Tibial artery (tissue), 4 donors: Measurements from ENCODE around the gene UCMA.

Source experiments
- DNase-seq, 2 donors: peaks; one replicate each; pipeline ENCODE4 v3.0.0-alpha.2; 2019
- H3K27ac ChIP-seq, 2 donors: fragments of 200-600 bp; sonication (generic) in 1 of 2; 1 replicate in 1 of 2; 2 replicates in 1 of 2; pipeline ENCODE4 v1.5.1; 2018 to 2019; ENCODE audit warnings: mild to moderate bottlenecking in 1 of 2
- H3K27me3 ChIP-seq, 2 donors: fragments of 200-600 bp; sonication (generic) in 1 of 2; one replicate each; pipeline versions ENCODE4 v1.5.1 to v1.6.0; 2016 to 2019
- H3K36me3 ChIP-seq, 3 donors: fragments of 200-600 bp; sonication (generic) in 2 of 3; one replicate each; pipeline ENCODE4 v1.5.1; 2016 to 2019; ENCODE audit warnings: mild to moderate bottlenecking in 2 of 3
- H3K4me1 ChIP-seq, 4 donors: fragments of 200-600 bp; sonication (generic) in 2 of 4; 1 replicate in 3 of 4; 2 replicates in 1 of 4; pipeline ENCODE4 v1.5.1; 2016 to 2019
- H3K4me3 ChIP-seq, 2 donors: fragments of 200-600 bp; sonication (generic) in 1 of 2; 1 replicate in 1 of 2; 2 replicates in 1 of 2; pipeline ENCODE4 v1.5.1; 2018 to 2019; ENCODE audit warnings: mild to moderate bottlenecking in 2 of 2
- H3K9me3 ChIP-seq, 3 donors: fragments of 200-600 bp; sonication (generic) in 1 of 3; one replicate each; pipeline ENCODE4 v1.5.1; 2016 to 2019
- intact Hi-C: fragments of 100-400 bp; cut with DNase I; formaldehyde crosslinking; loops from one replicate; pipeline ENCODE4 v1.15.0; 2023; ENCODE audit warnings: low total_unique reads
- TF ChIP-seq, protein P1 (sequence below), 2 experiments: fragments of 200-600 bp in 1 of 2; fragments of 450-650 bp in 1 of 2; IDR thresholded peaks; one replicate each; pipeline ENCODE4 v1.5.1; 2017 to 2019; ENCODE audit warnings: antibody characterized with exemption in 2 of 2, mild to moderate bottlenecking in 1 of 2, moderate library complexity in 1 of 2

UCMA gene

DNA sequence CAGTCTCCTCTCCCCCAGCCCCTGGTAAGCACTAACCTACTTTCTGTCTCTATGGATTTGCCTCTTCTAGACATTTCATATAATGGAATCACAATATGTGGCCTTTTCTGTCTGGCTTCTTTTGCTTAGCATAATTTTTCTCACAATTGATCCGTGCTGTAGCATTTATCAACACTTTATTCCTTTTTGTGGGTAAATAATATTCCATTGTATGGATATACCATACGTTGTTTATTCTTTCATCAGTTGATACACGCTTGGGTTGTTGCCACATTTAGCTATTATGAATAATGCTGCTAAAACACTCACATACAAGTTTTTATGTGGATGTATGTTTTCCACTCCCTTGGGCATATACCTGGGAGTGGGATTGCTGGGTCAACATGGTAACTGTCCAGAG, 47.0 kb downstream of the UCMA start:
- H3K4me3 ChIP-seq, result no peak overlapping the region
- intact Hi-C loops, result no loop called here
- TF ChIP-seq, protein P1, sequence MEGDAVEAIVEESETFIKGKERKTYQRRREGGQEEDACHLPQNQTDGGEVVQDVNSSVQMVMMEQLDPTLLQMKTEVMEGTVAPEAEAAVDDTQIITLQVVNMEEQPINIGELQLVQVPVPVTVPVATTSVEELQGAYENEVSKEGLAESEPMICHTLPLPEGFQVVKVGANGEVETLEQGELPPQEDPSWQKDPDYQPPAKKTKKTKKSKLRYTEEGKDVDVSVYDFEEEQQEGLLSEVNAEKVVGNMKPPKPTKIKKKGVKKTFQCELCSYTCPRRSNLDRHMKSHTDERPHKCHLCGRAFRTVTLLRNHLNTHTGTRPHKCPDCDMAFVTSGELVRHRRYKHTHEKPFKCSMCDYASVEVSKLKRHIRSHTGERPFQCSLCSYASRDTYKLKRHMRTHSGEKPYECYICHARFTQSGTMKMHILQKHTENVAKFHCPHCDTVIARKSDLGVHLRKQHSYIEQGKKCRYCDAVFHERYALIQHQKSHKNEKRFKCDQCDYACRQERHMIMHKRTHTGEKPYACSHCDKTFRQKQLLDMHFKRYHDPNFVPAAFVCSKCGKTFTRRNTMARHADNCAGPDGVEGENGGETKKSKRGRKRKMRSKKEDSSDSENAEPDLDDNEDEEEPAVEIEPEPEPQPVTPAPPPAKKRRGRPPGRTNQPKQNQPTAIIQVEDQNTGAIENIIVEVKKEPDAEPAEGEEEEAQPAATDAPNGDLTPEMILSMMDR (IDR thresholded peaks at IDR 0.05), result no peak

DNA sequence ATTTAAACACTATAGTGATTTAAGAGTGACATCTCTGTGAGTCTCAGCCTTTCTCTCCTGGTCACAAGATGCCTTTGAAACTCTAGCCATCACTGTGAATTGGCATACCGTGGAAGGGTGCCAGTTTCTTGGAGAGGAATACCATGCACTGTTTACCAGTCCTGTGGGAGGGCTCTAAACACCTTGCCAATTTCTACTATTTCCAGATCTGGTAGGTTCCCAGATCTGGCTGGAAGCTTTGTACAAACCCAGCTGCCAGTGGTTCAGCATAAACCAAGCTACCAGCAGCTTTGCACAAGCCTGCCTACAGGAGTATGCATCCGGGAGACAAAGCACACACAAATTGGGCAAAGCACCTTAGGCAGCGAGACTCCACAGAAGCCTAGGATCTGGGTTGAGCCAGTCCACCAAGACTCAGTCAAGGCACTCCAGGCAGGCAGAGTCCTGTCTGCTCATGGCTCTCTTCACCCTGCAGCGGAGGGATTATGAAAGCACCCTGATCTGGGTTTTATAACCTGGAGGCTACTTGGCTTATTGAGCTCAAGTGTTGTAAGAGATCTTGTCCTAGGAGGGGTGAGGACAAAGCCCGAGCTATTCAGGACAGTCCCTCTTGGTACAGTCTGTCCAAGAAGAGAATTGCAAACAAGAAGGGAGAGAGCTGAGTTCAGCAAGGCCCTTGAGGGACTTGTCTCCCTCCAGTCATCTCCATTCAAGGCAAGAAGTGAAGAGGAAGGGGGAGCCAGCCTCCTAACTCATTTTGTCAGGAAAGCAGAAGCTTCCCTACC, 49.3 kb downstream of the UCMA start:
- TF ChIP-seq, protein P1 (IDR thresholded peaks at IDR 0.05), result no peak
- H3K27ac ChIP-seq, result no peak overlapping the region
- no peak overlapping the region for H3K4me3 ChIP-seq
- H3K36me3 ChIP-seq, result no peaks in the 10 kb centered on the region
- no peaks in the 10 kb centered on the region for H3K27me3 ChIP-seq
- DNase-seq, result no peak
- intact Hi-C loops, result no loop called here
- peaks cover 0 to 4% (median under 1%) of the 10 kb centered on the region in 4 donors for H3K4me1 ChIP-seq
- no peaks in the 10 kb centered on the region for H3K9me3 ChIP-seq

More for the DNA sequence above, 47.0 kb downstream of the UCMA start:
- H3K4me1 ChIP-seq, result peaks cover 0 to 5% (median 1%) of the 10 kb centered on the region in 4 donors
- no peaks in the 10 kb centered on the region for H3K9me3 ChIP-seq
- H3K36me3 ChIP-seq, result no peaks in the 10 kb centered on the region
- no peak for DNase-seq
- H3K27me3 ChIP-seq, result no peaks in the 10 kb centered on the region
- no peak overlapping the region for H3K27ac ChIP-seq

DNA sequence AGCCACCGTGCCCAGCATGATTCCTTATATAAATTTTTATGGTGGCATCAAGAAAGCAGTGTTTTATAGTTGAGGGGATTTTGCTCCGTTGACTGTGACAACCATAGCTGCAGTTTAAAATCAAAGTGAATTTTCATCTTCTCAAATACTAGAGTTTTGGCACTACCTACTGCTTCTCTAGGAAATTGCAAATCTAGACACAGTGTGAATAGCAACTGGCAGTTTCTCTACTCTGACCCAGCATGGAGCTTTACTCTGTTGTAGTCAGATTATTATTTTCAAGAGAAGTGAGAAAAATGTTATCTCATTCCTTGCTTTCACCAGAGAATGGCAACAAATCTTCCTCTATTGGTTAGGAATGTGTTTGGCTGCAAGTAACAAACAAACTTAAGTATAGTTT, 49.9 kb downstream of the UCMA start:
- Histone ChIP-seq H3K4me3 (no peak overlapping the region), H3K9me3 (no peaks in the 10 kb centered on the region), H3K4me1 (no peaks in the 10 kb centered on the region), H3K36me3 (no peaks in the 10 kb centered on the region), H3K27me3 (no peaks in the 10 kb centered on the region), H3K27ac (no peak overlapping the region)
- intact Hi-C loops, result no loop called here
- TF ChIP-seq, protein P1 (IDR thresholded peaks at IDR 0.05), result no peak
- DNase-seq, result no peak

DNA sequence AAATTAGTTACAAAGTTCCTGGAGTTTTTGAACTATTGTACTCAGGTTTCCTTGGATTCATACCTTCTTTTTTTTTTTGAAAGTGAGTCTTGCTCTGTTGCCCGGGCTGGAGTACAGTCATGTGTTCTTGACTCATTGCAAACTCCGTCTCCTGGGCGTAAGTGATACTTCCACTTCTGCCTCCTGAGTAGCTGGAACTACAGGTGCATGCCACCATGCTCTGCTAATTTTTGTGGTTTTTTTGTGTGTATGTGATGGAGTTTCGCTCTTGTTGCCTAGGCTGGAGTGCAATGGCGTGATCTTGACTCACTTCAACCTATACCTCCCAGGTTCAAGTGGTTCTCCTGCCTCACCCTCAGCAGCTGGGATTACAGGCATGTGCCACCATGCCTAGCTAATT, 50.5 kb downstream of the UCMA start:
- Histone ChIP-seq H3K27ac (no peak overlapping the region), H3K36me3 (no peaks in the 10 kb centered on the region), H3K27me3 (no peaks in the 10 kb centered on the region), H3K4me1 (no peaks in the 10 kb centered on the region), H3K4me3 (no peak overlapping the region), H3K9me3 (no peaks in the 10 kb centered on the region)
- no peak for DNase-seq
- intact Hi-C loops, result no loop called here
- TF ChIP-seq, protein P1 (IDR thresholded peaks at IDR 0.05), result no peak

DNA sequence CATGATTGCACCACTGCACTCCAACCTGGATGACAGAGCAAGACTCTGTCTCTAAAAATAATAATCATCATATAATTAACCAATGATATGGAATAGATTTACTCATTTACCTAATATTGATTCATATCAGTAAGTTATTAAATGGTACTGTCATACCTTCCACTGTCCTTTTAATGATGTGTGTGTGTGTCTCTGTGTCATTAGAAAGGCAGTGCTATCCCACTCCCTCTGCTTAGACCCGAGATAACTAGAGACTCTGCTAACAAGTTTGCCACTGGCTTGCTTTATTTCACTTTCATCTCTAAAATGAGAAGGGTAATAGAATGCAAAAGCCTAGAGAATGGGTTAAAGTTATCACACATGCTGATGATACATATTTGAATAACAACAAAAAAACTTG, 51.8 kb downstream of the UCMA start:
- no peaks in the 10 kb centered on the region for H3K27me3 ChIP-seq
- intact Hi-C loops, result no loop called here
- no peak overlapping the region for H3K27ac ChIP-seq
- no peak for DNase-seq
- no peak overlapping the region for H3K4me3 ChIP-seq
- TF ChIP-seq, protein P1 (IDR thresholded peaks at IDR 0.05), result no peak
- H3K36me3 ChIP-seq, result no peaks in the 10 kb centered on the region
- no peaks in the 10 kb centered on the region for H3K9me3 ChIP-seq
- no peaks in the 10 kb centered on the region for H3K4me1 ChIP-seq
